OCI-LY7 (cell line): Measurements from ENCODE around the gene ADAM12. TPM values are rescaled to one million over a fixed set of nuclear protein-coding genes. Genes with fewer than 3 reads are reported as not detected.
"Not testable (repeated sequence)": the region's sequence is repeated elsewhere in the genome, so short reads cannot be mapped to it uniquely, and the experiment has no call there.

Experiments used
- BruUV-seq: library from RNA; stranded (reverse); fragments of 400-500 nt; replicated peaks from 2 replicates; lab custom pipeline; 2021; lab: Mats Ljungman, UMichigan
- CTCF ChIA-PET: fragments of 300-600 bp; sonication (Branson Sonifier 250); formaldehyde crosslinking; loops from one replicate; lab custom pipeline; 2022; ENCODE audit warnings: antibody characterized with exemption; ENCODE audit not compliant: unreplicated experiment; lab: Charles Lee
- POLR2A ChIA-PET: fragments of 300-600 bp; sonication (Branson Sonifier 250); formaldehyde crosslinking; loops from one replicate; lab custom pipeline; 2022; ENCODE audit warnings: antibody characterized with exemption; lab: Charles Lee
- DNase-seq: peaks from one replicate; pipeline ENCODE4 v3.0.0-alpha.2; 2015; ENCODE audit warnings: low spot score
- H2AFZ ChIP-seq: fragments of 200-600 bp; sonication (generic), shearing (Covaris generic); 2 replicates; pipeline ENCODE4 v1.6.1; 2014; ENCODE audit warnings: mild to moderate bottlenecking, antibody characterized with exemption, low read length, moderate library complexity
- H3K27ac ChIP-seq: fragments of 200-600 bp; sonication (generic); 2 replicates; pipeline ENCODE4 v1.5.1; 2014; ENCODE audit warnings: mixed run types, low read depth, mild to moderate bottlenecking, moderate library complexity, low read length, inconsistent platforms; ENCODE audit not compliant: poor library complexity, severe bottlenecking
- H3K36me3 ChIP-seq: fragments of 200-600 bp; sonication (generic); 2 replicates; pipeline ENCODE4 v1.6.1; 2014; ENCODE audit warnings: mild to moderate bottlenecking, antibody characterized with exemption, low read length, moderate library complexity, mixed read lengths; ENCODE audit not compliant: insufficient read depth
- H3K4me1 ChIP-seq: fragments of 200-600 bp; sonication (generic); 2 replicates; pipeline ENCODE4 v1.5.1; 2014; ENCODE audit warnings: mild to moderate bottlenecking, low read length; ENCODE audit not compliant: insufficient read depth, poor library complexity, severe bottlenecking
- H3K4me2 ChIP-seq: fragments of 200-600 bp; sonication (generic); 2 replicates; pipeline ENCODE4 v1.6.1; 2014; ENCODE audit warnings: mild to moderate bottlenecking, low read length
- H3K4me3 ChIP-seq: fragments of 200-600 bp; sonication (generic); 2 replicates; pipeline ENCODE4 v1.5.1; 2014; ENCODE audit warnings: mild to moderate bottlenecking, low read depth, low read length; ENCODE audit not compliant: poor library complexity, severe bottlenecking
- H3K79me2 ChIP-seq: fragments of 200-600 bp; sonication (generic); 2 replicates; pipeline ENCODE4 v1.6.1; 2016; ENCODE audit warnings: low read depth, mild to moderate bottlenecking, low read length, moderate library complexity, mixed read lengths; ENCODE audit not compliant: insufficient read depth
- H3K9me2 ChIP-seq: fragments of 200-600 bp; sonication (generic); 2 replicates; pipeline ENCODE4 v1.6.1; 2016; ENCODE audit warnings: mild to moderate bottlenecking, low read length, mixed read lengths; ENCODE audit not compliant: insufficient read depth
- H3K9me3 ChIP-seq: fragments of 200-600 bp; sonication (generic); 2 replicates; pipeline ENCODE4 v1.6.1; 2014; ENCODE audit warnings: mild to moderate bottlenecking, mixed run types, low read length, mixed read lengths
- H4K20me1 ChIP-seq: fragments of 200-600 bp; sonication (generic); 2 replicates; pipeline ENCODE4 v1.6.1; 2014; ENCODE audit warnings: mild to moderate bottlenecking, antibody characterized with exemption, low read length, moderate library complexity, mixed read lengths; ENCODE audit not compliant: insufficient read depth
- EZH2phosphoT487 ChIP-seq: fragments of 200-600 bp; sonication (generic); IDR thresholded peaks from 2 replicates; pipeline ENCODE4 v1.6.1; 2018; ENCODE audit warnings: low read depth, borderline replicate concordance, mild to moderate bottlenecking, mixed run types, antibody characterized with exemption, low read length, moderate library complexity, mixed read lengths
- intact Hi-C: fragments of 100-400 bp; cut with micrococcal nuclease; formaldehyde crosslinking; loops from one replicate; pipeline ENCODE4 v1.10.0; 2022; ENCODE audit not compliant: unreplicated experiment
- total RNA-seq, 2 experiments: library from RNA; depleted of rRNA in 1 of 2; stranded (reverse); fragments of >200 nt in 1 of 2; shearing (Covaris generic) in 1 of 2; gene quantifications; 2 replicates each; pipeline ENCODE4 v1.2.3, GENCODE V29; 2014 to 2022
- TF ChIP-seq, protein P1 (sequence below): fragments of 200-600 bp; sonication (generic); conservative IDR thresholded peaks from 2 replicates; pipeline ENCODE4 v1.5.1; 2014; ENCODE audit warnings: mild to moderate bottlenecking, antibody characterized with exemption, low read length, moderate library complexity, mixed read lengths

The ADAM12 gene
- total RNA-seq, 2 experiments from 2014 or later, result 0.06 TPM; not detected in 1

DNA sequence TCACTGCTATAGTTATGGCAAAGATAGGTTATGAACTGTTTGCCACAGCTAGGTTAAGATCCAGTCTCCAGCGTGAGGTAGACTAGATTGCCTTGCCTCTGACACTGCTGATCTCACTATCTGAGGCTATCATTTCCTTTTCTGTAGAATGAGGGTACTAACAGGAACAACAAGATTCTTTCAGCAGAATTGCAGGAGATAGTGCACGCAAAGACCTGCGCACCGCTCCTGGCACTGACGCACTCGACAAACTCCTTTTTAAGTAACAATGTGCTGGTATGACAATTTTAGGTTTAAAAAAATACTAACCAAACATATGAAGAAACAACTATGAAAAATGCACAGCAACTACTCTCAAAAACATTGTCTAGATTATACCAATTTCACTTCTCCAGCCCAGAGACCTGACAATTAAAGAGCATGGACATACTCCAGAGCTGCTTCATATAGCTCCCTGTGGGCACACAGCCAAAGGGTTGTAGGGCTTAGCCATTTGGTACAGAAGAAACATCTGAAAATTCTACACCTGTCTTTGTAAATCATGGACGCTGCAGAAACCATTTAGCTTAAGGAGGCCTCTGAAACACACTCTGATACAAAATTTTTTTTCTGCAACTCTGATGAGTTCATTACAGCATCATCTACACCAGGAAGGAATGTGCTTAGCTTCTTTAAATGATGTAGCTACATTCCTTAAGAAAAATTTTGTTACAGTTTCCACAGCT is 7.8 kb downstream of the ADAM12 start:
- Histone ChIP-seq H3K4me2 (no peak overlapping the region), H3K36me3 (no peaks in the 10 kb centered on the region), H2AFZ (no peak overlapping the region), H3K9me3 (no peaks in the 10 kb centered on the region), H3K27ac (no peak overlapping the region), H3K9me2 (no peaks in the 10 kb centered on the region), H4K20me1 (no peaks in the 10 kb centered on the region), H3K4me3 (no peak overlapping the region), H3K79me2 (no peaks in the 10 kb centered on the region), H3K4me1 (no peaks in the 10 kb centered on the region)
- intact Hi-C loops, result no loop called here
- POLR2A ChIA-PET, result interaction anchor here (0.6 to 1.0 kb wide), 2 partner anchors 197 to 1017 kb away, joined by 4 read pairs; no protein-coding TSS in a partner anchor
- no peak for DNase-seq
- TF ChIP-seq EZH2phosphoT487, result no peak
- TF ChIP-seq, protein P1, sequence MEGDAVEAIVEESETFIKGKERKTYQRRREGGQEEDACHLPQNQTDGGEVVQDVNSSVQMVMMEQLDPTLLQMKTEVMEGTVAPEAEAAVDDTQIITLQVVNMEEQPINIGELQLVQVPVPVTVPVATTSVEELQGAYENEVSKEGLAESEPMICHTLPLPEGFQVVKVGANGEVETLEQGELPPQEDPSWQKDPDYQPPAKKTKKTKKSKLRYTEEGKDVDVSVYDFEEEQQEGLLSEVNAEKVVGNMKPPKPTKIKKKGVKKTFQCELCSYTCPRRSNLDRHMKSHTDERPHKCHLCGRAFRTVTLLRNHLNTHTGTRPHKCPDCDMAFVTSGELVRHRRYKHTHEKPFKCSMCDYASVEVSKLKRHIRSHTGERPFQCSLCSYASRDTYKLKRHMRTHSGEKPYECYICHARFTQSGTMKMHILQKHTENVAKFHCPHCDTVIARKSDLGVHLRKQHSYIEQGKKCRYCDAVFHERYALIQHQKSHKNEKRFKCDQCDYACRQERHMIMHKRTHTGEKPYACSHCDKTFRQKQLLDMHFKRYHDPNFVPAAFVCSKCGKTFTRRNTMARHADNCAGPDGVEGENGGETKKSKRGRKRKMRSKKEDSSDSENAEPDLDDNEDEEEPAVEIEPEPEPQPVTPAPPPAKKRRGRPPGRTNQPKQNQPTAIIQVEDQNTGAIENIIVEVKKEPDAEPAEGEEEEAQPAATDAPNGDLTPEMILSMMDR, result no peak
- CTCF ChIA-PET, result no interaction called here
- no TSS peak for BruUV-seq

DNA sequence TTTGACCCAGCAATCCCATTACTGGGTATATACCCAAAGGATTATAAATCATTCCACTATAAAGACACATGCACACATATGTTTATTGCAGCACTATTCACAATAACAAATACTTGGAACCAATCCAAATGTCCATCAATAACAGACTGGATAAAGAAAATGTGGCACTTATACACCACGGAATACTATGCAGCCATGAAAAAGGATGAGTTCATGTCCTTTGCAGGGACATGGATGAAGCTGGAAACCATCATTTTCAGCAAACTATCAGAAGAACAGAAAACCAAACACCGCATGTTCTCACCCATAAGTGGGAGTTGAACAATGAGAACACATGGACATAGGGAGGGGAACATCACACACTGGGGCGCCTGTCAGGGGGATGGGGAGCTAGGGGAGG is 9.1 kb downstream of the ADAM12 start:
- BruUV-seq, H3K4me1 ChIP-seq, DNase-seq, H3K79me2 ChIP-seq, H3K9me2 ChIP-seq, POLR2A ChIA-PET, H3K4me3 ChIP-seq, intact Hi-C loops, H3K4me2 ChIP-seq, H2AFZ ChIP-seq, CTCF ChIA-PET, H3K36me3 ChIP-seq, H4K20me1 ChIP-seq, H3K9me3 ChIP-seq, H3K27ac ChIP-seq: not testable (repeated sequence)

DNA sequence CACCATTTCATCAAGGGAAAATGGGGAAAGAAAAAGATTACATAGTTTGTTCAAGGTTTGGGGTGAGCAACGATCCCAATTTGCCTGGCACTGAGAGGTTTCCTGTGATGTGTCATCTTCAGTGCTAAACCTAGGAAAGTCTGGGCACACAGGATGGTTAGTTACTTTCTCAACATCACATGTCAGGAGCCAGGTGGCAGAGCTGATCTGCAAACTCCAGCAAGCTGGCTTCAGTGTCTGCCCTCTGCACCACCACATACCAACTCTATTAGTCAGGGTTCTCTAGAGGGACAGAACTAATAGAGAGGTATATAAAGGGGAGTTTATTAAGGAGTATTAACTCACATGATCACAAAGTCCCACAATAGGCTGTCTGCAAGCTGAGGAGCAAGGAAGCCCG is 11.3 kb downstream of the ADAM12 start:
- no peaks in the 10 kb centered on the region for H3K4me1 ChIP-seq
- H3K79me2 ChIP-seq, result no peaks in the 10 kb centered on the region
- no peak overlapping the region for H2AFZ ChIP-seq
- H3K4me3 ChIP-seq, result no peak overlapping the region
- no peaks in the 10 kb centered on the region for H4K20me1 ChIP-seq
- intact Hi-C loops, result no loop called here
- H3K4me2 ChIP-seq, result no peak overlapping the region
- no peaks in the 10 kb centered on the region for H3K9me3 ChIP-seq
- no peak for DNase-seq
- ChIA-PET CTCF (no interaction called here), POLR2A (no interaction called here)
- H3K36me3 ChIP-seq, result no peaks in the 10 kb centered on the region
- H3K27ac ChIP-seq, result no peak overlapping the region
- BruUV-seq, result no TSS peak
- no peaks in the 10 kb centered on the region for H3K9me2 ChIP-seq
- TF ChIP-seq, protein P1, result no peak
